ENCODE measurements around the gene HYAL2. TPM values are rescaled to one million over a fixed set of nuclear protein-coding genes. Genes with fewer than 3 reads are reported as not detected.
"Not testable (repeated sequence)": the region's sequence is repeated elsewhere in the genome, so short reads cannot be mapped to it uniquely, and the experiment has no call there.

Gene HYAL2
- total RNA-seq, 1 donor from 2014 or later, result 84.6 TPM

DNA sequence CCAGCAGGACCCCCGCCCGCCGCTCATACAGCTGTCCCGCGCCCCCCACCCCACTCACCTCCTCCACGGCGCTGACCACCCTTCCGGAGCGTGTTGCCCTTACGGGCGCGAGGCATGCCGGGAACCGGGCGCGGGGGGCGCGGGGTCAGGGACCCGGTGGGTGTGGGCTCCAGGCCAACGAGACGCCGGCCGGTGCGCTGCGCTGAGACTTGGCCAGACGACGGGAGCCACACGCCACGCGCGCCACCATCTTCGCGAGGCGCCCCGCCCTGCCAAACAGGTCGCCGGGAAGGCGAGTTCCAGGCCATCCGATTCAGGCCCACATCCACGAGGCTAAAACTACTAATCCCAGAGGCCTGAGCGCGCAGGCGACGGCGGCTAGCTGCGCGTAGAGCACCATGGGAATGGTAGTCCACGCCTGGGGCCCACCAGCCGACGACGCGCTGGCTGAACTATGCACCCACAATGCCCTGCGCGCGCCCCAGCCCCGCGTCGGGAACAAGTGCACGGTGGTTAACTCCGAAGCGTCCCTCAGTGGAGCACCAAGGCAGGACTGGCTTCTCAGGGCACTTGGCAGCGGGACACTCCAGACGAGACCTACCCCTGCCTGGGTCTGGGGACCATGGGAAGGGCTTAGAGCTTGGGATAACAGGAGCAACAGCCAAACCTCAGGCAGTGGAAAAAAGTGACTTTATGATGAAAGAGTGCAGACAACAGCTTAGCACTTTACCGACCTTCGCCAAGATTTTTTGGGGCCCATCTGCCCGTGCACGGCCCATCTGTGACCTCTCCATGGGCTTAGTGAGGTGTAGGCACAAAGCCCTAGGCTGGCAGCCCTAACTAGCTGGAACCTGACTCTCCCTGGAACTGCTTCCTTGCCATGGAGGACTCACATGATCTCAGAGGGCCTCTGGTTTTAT, 30.1 kb downstream of the HYAL2 start, which contains the start of gene IFRD2:
Gene IFRD2 (minus strand): TSS at position 271 of the 920 bp plus-strand sequence. CDS start 155 bp downstream, at position 116.
- peak; percentile 99 for DNase-seq (ENCODE audit: low spot score)

DNA sequence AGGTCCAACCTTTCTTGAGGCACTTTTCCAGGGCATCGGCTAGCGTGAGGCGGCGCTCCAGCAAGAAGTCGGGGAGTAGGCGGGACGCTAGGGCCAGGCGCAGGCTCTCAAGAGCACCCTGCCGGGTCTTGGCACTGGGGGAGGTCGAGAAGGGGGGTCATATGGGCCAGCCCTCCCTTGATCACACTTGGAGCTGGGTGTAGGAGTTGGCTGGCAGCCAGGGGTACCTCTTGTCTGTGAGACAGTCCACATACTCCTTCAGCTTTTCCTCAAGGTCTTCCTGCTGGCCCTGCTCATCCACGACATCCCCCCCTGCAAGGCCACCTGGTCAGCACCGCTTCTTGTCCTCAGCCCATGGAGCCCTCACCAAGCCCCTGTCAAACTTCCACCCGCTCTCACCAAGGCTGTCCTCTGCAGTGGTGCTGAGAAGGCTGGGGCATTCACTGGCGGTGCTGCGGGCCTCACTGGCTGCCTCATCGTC, 32.3 kb downstream of the HYAL2 start:
- DNase-seq (ENCODE audit: low spot score), result no peak

DNA sequence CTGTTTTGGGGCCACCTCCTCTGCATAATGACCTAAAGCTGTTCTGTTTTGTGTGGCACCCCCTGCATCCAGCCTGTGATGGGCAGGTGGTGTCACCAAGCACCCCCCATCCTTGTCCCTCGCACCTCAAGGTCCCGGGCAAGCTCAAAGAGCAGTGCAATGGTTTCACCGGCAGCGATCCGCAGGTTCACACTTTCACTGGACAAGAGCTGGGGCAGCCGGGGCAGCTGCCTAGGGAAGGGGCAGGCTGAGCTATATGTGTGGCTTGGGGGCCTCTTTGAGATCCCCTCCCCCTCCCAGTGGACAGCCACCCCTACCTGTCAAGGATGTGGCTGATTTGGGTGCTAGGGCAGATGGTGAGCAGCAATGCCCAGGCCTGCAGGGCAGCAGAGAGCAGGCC, 33.4 kb downstream of the HYAL2 start:
- DNase-seq (ENCODE audit: low spot score), result no peak

DNA sequence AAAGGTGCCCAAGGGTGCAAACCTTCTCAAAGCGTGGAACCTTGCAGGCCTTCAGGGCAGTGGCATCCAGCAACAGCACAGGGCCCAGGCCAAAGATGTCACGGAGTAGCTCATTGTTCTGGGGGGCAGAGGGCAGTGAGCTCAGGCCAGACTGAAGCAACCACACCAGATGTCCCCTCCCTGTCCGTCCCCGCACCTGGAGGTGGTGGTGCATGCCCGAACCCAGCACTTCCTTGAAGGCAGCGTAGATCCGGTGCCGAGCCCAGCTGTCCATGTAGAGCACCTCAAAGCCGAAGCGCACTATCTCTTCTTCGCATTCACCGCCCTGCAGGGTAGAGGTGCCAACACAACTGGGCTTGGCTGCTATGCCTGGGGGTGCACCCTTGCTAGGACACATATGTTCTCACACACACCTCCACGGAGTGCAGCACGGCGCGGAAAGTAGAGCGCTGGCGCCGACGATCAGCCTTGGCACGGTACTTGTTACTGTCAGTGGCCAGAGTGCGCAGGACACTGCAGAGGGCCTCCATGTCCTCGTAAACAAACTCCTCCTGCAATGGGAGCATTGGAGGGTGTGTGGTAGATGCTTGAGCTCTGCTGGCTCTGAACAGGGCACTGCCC, 34.0 kb downstream of the HYAL2 start:
- DNase-seq (ENCODE audit: low spot score), result no peak

DNA sequence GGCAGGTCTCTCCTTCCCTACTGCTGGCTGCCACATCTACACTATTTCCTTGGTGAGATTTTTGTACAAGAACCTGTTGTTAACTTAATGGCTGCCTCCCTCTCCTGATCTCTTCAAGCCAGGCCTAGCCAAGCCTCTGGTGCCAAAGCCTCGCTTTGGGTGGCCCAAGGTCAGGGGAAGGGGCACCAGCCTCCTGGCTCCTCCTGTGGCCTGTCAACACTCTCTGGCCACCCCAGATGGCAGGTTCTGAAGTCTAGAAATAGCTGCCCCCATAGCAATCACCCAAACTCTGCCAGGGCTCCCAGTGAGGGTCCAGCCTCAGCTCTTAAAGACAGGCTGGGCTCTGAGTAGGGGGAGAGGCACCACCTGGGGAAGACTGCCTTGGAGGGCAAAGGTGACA, 35.3 kb downstream of the HYAL2 start:
- no peak for DNase-seq (ENCODE audit: low spot score)

DNA sequence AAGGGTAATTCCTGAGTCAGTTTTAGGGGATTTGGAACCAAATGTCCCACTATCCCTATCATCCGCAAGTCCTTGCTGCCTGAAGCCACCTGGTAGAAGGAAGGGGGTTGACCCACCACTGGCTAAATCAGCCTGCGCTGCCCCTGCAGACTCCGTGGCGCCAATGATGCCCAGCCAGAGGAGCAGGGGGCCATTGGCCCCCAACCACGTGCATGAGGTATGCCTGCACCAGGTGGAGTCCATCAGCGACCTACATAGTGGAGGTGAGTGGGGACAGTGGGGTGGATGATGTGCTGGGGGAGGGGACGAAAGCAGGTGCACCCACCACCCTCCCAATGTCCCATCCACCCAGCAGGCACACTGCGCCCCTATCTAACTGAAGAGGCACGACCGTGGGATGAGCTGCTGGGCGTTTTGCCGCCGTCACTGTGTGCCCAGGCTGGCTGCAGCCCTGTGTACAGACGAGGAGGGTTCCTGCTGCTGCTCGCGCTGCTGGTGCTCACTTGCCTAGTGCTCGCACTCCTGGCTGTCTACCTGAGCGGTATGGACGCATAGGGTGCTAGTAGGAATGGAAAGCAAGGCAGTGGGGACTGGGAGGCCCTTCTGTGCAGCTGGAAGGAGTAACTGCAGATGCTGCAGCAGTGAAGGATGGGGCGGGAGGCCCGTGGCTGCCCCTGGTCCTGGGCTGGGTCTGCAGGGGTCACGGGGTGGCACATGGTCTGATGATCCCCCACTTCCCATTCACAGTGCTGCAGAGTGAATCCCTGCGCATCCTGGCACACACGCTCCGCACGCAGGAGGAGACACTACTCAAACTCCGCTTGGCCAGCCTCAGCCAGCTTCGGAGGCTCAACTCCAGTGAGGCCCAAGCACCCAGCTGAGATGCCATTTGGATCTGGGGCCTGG, 36.0 kb downstream of the HYAL2 start:
- DNase-seq (ENCODE audit: low spot score), result no peak

DNA sequence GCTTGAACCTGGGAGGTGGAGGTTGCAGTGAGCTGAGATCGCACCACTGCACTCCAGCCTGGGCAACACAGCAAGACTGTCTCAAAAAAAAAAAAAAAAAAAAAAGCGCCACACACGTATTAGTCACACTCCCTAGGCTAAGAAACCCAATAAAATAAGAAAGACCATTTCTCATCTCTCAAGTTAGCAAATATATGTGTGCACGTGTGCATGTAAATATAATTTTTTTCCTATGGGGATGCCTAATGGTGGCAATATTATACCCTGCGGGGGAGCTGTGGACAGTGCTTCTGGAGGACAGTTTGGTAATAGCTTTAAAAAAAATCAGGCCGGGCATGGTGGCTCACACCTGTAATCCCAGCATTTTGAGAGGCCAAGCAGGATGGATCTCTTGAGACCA, 38.4 kb downstream of the HYAL2 start:
- not testable (repeated sequence) for DNase-seq (ENCODE audit: low spot score)

DNA sequence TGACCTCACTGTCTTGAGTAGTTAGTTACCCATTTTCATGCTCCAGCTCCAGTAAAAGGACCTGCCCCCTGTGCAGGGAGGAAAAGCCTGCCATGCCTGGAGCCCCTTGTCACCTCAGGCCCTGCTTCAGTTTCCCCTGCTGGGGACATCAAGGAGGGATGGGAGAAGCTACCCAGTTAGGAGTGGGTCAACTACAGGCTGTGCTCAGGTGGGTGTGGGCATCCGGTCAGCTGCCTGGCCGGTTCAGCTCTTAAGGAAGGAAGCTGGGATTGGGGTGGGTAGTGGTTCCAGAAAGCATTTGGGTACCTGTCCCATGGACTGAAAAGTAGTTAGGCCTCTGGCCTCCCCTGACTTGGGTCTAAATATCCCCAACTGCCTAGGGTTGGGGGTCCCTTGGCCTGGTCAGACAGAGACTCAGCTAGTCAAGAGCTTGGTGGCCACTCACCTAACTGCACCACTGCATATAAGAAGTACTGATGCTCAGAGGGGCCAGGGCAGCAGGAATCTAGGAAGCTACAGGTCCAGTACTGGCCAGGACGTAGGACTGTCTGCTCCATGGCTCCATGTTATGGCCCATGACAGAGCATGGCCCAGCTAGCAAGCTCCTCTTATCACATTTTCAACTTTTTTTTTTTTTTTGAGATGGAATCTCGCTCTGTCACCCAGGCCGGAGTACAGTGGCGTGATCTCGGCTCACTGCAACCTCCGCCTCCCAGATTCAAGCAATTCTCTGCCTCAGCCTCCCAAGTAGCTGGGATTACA, 43.1 kb downstream of the HYAL2 start:
- no peak for DNase-seq (ENCODE audit: low spot score)

DNA sequence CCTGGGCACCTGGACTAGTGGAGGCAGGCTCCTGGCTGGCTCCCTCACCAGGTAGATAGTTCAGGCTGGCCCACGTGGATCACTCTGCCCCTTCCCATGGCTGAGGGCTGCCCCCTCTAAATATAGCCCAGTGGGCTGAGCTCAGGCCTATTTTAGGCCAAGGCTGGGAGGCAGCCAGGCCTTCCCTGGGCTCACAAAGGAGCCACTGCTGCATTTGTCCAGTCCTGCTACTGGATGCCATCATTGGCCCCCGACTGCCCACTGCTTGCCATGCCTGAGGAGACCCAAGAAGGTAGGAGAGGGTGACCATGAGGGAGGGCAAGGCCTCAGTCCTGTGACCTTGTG, 43.7 kb downstream of the HYAL2 start, which contains the start of gene LSMEM2:
Gene LSMEM2 (plus strand): TSS at position 208 of the 345 bp plus-strand sequence. CDS start 27 bp downstream, at position 235.
- DNase-seq (ENCODE audit: low spot score), result no peak

DNA sequence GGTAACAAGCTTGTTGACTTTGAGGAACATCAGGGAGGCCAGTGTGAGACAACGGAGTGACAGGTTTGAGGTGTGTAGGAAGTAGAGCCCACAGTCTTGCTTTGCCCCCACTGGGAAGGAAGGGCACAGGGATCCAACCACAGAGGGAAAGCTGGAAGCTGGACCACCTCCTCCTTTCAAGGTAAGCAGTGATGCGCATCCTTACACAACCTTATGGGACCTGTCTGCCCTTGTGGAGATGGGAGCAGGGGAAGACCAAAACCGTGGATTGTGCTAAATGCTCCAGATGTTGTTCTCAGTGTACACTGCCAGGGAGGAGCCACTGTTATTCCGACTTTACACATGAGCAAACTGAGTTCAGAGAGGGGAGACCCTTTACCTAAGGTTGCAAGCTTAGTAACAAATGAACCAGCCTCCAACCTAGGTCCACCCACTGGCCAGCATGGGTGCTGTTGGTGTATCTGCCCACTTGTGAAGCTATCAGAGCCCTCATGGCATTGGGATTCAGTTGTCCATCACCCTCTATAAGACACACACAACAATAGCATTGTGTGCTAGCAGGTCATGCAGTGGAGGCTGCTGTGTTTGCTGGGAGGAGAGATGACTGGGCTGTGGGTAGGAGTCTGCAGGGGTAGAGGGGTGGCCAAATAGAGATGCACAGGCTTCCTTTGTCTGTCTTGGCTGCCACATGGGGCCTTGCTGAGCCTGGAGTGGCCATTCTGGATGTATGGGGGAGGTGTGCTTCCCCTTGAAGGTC, 44.2 kb downstream of the HYAL2 start:
- DNase-seq (ENCODE audit: low spot score), result no peak

DNA sequence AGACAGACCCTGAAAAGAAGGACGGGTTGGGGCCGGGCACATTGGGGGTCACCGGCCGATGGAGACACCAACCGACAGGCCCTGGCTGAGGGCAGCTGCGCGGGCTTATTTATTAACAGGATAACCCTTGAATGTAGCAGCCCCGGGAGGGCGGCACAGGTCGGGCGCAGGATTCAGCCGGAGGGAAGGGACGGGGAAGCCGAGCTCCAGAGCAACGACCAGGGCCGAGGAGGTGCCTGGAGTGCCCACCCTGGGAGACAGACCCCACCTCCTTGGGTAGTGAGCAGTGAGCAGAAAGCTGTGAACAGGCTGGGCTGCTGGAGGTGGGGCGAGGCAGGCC, 45.8 kb downstream of the HYAL2 start:
- DNase-seq (ENCODE audit: low spot score), result no peak

DNA sequence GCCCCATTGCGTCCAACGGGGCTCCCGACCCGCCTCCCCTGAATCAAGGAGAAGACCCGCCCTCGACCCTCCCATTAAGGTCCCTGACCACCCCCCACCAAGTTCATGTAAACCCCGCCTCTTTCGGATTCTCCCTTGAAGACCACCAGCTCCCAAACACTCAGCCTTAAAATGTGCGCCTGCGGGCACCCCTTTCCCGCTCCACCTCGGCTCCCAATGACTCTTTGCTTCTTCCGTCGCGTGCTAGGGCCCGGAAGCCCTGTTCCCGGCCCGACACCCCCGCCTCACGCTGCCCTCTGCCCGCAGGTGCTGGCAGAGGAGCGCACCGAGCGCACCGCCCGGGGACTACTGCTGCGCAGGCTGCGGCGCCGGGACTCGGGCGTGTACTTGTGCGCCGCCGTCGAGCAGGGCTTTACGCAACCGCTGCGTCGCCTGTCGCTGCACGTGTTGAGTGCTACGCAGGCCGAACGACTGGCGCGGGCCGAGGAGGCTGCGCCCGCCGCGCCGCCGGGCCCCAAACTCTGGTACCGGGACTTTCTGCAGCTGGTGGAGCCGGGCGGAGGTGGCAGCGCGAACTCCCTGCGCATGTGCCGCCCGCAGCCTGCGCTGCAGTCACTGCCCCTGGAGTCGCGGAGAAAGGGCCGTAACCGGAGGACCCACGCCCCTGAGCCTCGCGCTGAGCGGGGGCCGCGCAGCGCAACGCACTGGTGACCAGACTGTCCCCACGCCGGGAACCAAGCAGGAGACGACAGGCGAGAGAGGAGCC, 46.4 kb downstream of the HYAL2 start:
- no peak for DNase-seq (ENCODE audit: low spot score)

DNA sequence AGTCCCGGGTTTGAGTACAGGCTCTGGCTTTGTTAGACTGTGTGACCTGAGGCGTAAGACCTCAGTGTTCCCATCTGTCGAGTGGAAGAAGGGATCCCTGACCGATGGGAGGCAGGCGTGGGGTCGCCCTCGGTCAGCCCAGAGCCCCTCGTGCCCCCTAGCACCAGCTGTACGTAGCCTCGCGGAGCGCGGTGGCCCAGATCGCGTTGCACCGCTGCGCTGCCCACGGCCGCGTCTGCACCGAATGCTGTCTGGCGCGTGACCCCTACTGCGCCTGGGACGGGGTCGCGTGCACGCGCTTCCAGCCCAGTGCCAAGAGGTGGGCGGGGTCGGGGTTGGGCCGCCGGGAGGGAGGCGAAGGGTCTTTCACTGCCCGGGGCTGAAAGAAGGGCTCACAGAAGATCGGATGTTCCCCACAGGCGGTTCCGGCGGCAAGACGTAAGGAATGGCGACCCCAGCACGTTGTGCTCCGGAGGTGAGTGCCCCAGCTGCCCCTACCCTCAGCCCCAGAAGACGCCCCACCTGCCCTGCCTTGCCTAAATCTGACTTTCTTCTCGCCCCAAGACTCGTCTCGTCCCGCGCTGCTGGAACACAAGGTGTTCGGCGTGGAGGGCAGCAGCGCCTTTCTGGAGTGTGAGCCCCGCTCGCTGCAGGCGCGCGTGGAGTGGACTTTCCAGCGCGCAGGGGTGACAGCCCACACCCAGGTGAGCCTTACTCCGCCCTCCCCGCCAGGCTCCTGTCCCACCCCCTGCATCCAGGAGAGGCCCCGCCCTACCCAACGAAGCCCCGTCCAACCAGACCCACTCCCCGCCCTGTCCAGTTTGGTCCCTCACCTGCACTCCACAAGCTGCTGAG, 47.2 kb downstream of the HYAL2 start:
- no peak for DNase-seq (ENCODE audit: low spot score)

DNA sequence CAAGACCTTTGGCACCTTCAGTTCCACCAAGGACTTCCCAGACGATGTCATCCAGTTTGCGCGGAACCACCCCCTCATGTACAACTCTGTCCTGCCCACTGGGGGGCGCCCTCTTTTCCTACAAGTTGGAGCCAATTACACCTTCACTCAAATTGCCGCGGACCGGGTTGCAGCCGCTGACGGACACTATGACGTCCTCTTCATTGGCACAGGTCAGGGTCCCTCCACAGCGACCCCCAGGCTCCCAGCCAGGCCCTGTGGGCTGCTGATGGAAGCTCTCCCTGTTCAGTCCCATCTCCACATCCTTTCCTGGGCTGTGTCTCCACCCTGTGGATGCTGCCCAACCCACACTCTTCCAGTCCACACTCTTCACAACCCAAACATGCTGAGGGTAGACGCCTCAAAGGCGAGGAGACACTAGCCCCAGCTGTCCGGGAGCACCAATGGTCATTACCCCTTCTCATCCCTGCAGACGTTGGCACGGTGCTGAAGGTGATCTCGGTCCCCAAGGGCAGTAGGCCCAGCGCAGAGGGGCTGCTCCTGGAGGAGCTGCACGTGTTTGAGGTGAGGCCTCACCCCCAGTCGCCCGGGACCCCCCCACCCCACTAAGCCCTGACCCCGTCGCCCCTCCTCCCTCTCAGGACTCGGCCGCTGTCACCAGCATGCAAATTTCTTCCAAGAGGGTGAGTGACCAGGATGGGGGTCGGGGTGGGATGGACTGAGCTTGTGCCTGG, 48.0 kb downstream of the HYAL2 start:
- peak; percentile 66 for DNase-seq (ENCODE audit: low spot score)

DNA sequence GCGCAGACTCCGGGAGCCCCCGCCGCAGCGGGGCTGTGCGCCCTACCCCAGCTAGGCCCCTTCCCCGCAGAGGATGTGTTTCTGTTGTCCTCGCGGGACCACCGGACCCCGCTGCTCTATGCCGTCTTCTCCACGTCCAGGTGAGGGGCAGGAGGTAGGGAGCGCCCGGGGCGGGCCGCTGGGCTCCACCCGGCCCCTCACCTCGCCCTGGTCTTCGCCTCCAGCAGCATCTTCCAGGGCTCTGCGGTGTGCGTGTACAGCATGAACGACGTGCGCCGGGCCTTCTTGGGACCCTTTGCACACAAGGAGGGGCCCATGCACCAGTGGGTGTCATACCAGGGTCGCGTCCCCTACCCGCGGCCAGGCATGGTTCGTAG, 48.9 kb downstream of the HYAL2 start:
- no peak for DNase-seq (ENCODE audit: low spot score)

DNA sequence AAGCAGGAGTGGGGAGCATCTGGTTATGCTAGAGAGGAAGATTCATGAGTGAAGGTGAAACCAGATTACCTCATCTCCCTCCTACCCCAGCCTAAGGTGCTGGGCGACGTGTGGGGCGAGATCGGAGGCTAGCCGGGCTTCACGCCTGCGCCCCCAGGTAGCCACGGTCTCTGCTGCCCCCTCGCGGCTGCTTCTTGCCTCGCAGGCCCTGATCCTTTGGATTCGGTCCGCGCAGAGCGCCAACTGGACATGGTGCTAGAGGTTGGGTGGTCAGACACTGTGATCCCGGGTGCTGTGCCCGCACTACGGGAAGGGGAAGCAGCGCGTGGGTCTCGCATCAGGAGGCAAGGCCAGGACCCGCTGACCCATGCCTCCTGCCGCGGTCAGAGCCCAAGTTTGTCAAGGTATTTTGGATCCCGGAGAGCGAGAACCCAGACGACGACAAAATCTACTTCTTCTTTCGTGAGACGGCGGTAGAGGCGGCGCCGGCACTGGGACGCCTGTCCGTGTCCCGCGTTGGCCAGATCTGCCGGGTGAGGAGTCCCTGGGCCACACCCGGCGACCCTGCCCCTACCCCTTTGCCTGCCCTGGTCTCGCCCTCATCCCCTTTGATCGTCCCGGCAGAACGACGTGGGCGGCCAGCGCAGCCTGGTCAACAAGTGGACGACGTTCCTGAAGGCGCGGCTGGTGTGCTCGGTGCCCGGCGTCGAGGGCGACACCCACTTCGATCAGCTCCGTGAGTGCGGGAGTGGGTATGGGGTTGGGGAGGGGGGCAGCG, 49.4 kb downstream of the HYAL2 start:
- peak; percentile 85 for DNase-seq (ENCODE audit: low spot score)

DNA sequence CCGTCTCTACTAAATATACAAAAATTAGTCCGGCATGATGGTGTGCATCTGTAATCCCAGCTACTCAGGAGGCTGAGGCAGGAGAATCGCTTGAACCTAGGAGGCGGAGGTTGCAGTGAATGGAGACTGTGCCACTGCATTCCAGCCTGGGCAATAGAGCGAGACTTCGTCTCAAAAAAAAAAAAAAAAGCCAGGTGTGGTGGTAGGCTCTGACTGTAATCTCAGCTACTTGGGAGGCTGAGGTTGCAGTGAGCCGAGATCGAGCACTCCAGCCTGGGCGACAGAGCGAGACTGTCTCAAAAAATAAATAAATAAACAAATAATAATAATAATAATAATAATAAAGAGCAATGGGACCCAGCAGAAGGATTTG, 50.0 kb downstream of the HYAL2 start:
- not testable (repeated sequence) for DNase-seq (ENCODE audit: low spot score)
